DMS 273 treated with DMSO at 0.1 percent for 48 hours (cell line): ENCODE measurements around the gene TOP1.
A peak's percentile ranks its signal among the peaks of the same experiment; 100 is the strongest.
"Not testable (repeated sequence)": the region's sequence is repeated elsewhere in the genome, so short reads cannot be mapped to it uniquely, and the experiment has no call there.

Source experiments
- DNase-seq: peaks from one replicate; lab custom pipeline; 2025; lab: John Stamatoyannopoulos, UW

The TOP1 gene

DNA sequence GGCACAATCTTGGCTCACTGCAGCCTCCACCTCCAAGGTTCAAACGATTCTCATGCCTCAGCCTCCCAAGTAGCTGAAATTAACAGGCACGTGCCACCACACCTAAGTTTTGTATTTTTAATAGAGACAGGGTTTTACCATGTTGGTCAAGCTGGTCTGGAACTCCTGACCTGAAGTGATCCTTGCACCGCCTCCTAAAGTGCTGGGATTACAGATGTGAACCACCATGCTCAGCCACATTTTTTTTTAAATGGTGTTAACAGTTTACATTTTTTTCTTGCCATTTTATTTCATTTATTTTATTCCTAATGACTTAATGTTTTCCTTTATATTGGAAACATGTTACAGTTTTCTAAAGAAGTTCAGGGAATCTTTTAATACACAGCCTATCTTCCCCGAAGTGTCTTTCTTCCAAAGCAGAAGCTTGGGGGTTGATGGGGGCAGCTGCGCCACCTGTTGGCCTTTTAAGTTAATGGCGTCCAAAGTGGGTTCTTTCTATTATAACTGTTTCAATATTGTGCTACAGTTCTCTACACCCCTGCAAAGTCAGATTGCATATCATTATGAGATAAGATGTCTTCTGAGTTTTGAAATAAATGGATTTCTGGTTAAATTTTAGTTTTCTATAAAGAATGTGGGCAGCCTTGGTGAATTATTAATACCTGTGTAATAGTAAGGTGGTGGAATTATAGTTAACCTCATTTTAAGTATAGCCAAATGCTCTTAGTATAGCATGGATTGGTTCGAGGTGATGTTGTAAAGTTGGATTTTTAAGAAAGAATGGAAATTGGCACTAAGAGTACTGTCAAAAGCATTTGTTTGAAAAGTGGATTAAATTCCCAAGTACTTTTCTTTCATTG is 66.7 kb downstream of the TOP1 start:
- DNase-seq: peak; percentile 5

DNA sequence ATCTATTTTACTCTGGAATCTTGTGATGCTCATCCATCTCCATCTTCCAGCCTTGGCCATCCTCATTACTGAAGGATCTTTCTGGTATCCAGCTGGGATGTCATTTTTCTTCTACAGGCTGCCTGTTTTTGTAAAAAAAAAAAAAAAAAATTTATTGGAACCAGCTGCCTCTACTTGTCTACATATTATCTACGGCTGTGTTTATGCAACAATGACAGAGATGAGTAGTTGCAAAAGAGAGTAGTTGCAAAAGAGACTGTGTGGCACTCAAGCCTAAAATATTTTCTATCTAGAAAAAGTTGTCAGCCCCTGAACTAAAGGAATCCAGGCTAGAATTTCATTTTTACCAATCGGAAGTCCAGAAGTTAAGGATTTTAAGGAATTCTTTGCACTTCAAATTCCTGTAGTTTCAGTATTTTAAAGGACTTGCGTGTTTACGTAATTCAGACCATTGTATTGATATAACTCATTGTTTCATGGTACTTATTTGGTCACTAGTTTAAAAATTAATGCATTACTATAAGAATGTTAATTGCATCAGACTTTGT is 70.2 kb downstream of the TOP1 start:
- no peak for DNase-seq

DNA sequence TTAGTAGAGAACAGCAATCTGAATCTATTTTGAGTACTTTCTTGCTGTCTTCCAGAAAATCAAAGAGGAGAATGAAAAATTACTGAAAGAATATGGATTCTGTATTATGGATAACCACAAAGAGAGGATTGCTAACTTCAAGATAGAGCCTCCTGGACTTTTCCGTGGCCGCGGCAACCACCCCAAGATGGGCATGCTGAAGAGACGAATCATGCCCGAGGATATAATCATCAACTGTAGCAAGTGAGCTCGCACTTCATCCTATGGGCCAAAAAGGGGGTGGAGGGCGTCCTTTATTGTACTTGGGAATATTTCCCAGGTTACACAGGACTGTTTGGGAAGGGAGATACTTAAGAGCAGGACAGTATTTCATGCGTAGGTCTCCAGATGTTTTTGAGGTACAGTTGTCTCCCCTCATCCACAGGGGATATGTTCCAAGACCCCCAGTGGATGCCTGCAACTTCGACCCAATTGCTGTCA is 71.4 kb downstream of the TOP1 start:
- no peak for DNase-seq

DNA sequence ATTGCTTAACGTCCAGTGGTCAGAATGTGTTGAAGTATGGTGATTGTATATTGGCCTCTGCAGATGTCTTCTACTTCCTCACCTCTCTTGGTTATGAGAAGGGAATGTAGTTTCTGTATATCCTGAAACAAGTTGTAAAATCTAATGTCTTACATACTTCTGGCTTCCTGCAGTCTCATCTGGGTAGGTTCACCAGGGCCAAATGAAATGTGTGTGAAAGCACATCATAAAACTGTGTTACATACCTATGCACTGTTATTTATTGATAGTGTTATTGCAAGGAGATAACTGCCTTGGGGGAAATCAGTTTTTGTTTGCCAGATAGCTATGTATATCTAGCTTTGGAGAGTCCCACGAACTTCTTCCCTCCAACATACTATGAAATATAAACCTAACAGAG is 73.0 kb downstream of the TOP1 start:
- DNase-seq: no peak

DNA sequence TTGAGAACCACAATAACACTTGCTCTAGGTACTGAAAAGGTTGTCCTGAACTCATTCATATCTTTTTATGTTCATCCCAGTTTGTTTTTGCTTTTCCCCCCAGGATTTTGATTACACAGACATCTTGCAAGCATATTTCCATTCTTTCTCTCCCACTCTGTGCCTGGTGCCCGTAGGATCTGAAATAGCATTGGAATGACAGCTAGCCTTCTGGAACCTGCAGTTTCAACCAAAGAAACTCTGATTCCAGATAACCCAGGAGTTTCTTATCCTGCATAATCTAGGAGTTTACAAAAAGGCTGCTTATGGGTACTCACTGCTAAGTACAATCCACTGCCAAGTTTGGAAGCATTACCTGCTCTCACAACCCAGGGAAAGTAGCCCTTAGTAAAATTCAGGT is 79.9 kb downstream of the TOP1 start:
- no peak for DNase-seq

DNA sequence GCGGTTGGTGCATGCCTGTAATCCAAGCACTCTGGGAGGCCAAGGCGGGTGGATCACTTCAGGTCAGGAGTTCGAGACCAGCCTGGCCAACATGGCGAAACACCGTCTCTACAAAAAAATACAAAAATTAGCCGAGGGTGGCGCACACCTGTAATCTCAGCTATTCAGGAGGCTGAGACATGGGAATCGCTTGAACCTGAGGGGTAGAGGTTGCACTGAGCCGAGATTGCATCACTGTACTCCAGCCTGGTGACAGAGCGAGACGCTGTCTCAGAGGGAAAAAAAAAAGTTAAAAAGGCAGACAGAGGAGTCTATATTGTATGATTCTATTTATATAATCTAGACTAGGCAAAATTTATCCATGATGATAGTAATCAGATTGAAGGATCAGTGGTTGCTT is 81.4 kb downstream of the TOP1 start:
- DNase-seq: no peak

DNA sequence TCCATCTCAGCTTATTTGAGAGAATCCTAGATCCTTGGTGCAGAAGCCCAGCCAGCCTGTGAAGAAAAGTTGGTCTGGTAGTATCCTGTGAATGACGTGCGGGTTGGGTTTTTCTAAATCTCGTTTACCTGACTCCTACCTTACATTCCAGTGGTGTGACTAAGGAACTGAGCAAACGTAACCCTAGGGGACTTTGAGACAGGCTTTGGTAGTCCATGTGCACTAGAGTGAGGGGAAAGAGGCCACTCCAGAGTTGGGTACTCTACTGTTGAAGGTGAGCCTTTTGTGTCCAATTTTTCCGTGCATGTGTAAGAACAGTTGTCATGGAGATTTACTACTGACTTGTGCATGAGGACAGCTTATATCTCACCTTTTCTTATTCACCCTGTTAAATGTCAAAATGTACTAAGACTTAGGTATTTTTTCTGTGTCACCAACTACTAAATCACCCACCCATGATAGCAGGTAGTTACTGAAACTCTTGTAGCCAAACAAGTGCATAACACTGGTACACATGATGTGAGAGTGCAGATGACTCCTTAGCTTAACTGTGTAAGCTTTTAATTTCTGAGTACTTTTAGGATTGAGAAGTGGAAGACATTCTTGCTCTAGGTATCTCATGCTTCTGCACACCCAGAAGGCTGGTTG is 82.4 kb downstream of the TOP1 start:
- DNase-seq: no peak

DNA sequence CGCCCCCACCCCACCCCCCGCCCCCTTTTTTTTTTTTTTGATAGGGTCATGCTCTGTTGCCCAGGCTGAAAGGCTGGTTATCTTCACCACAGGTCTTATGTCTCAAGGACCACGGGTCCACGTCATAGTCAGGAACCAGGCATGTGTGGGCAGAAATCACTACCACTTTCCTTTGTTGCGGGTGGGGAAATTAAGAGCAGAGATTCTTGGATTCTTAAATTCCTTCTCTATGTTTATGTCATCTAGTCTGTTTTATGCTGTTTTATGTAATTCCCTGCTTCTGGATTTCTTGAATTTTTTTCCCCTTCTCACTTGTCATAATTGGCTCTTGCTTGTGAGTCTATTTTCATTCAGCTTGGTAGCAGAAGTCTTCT is 82.9 kb downstream of the TOP1 start:
- DNase-seq: no peak

DNA sequence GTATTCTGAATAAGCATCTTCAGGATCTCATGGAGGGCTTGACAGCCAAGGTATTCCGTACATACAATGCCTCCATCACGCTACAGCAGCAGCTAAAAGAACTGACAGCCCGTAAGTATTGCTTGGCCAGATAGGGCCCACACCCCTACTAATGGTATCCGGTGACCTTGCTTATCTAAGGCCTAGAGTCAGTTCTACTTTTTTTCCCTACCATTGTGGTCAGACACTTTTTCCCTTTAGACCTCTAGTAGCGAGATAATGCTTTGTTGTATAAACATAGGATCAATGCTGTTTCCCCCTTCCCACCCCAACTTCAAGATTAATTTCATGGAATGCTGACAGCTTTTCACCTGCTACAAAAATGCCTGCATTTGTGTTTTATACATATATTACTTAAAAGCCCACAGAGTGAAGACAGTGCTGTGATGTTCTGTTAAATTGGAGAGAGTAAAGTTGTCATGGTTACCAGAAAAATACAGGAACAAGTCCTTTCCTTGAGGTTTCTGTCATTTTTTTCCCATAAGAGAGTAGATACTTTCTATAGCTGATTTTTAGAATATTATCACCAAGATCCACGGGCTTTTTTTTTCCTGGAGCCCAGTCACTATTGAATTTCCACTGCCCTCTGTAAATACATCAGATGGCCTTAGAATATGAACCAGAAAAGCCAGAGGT is 87.8 kb downstream of the TOP1 start:
- no peak for DNase-seq

DNA sequence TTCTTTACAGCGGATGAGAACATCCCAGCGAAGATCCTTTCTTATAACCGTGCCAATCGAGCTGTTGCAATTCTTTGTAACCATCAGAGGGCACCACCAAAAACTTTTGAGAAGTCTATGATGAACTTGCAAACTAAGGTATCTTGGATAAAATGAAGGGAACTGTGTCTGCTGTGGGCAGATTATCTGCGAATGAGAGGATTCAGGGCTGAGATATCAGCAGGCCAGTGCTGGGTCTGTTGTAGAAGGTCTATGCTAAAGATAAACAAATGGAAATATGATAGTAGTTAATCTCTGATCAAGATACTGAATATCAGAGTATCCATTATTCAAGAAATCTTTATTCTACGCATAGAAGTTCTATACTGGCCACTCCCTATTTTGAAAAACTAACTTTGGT is 89.5 kb downstream of the TOP1 start:
- not testable (repeated sequence) for DNase-seq

DNA sequence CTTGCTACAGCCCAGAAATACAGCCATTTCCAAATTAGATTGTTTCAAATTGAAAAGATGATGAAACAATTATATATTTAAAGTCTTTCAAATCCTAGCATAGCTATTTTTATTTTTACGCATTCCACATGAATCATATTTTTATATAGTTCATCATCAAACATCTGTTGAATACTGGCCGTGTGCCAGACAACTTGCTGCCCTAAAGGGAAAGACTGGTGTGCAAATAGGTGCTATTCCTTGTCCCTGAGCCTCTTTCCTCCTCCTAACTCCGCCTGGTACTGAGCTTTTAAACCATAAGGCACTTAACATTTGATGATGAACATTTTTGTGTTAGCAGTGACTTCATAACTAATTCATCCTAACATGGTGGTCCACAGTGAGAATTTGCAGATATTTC is 90.0 kb downstream of the TOP1 start:
- DNase-seq: no peak

DNA sequence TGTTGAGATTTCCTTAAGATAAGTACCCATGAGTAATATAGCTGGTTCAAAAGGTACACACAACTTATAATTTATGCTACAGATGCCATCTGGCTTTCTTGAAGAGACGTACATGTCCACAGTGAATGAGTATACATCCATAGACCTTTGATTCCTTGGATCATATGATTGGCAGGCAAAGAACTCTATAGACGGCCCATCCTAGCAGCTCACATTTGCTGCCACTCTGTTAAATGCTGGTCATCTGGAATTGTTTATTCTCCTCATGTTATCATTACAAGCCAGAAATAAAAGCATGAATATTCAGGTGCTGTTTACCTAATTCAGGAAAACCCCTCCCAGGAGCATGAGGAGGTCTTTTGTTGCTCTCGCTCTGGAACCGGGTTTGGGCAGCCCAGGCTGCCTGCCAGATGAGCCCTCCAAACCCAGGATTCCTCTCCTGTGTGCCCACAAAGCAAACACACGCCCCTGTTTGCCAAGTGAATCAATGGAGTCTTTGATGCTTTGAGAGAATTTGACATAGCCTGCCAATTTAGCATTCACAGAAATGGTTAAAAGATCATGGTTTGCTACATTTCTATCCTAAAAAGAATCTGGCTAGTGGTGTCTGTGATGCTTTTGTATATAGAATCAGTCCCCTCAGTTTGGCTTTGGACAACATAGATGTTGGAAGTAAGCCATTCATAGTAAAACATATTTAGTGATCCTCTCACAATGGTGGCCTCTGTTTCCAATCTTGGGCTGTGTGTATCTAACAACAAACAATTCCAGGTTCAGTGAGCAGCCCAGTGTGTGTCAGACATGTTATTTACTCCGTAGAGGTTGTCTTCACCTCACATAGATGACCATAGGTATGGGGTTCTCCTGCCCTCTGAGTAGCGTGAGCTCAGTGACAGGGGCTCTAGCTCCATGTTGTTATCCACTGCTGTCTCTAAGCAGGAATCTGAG is 91.3 kb downstream of the TOP1 start:
- DNase-seq: no peak

DNA sequence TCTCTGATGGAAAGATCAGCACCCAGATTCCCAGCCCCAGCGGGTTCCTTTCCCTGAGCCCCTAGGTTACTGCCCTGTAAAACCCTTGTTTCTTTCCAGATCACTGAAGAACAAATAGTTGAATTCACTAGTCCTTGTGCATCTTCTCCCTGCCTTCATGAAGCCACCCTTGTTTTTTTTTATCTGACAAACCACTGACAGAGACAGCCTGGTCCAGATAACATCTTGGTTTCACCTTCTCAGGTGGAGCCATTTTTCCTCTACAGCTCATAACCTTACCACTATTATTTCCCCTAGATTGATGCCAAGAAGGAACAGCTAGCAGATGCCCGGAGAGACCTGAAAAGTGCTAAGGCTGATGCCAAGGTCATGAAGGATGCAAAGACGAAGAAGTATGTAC is 92.8 kb downstream of the TOP1 start:
- no peak for DNase-seq

DNA sequence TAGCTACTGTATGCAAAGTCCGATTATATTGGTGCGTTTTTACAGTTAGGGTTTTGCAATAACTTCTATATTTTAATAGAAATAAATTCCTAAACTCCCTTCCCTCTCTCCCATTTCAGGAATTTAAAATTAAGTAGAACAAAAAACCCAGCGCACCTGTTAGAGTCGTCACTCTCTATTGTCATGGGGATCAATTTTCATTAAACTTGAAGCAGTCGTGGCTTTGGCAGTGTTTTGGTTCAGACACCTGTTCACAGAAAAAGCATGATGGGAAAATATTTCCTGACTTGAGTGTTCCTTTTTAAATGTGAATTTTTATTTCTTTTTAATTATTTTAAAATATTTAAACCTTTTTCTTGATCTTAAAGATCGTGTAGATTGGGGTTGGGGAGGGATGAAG is 95.0 kb downstream of the TOP1 start:
- DNase-seq: no peak

DNA sequence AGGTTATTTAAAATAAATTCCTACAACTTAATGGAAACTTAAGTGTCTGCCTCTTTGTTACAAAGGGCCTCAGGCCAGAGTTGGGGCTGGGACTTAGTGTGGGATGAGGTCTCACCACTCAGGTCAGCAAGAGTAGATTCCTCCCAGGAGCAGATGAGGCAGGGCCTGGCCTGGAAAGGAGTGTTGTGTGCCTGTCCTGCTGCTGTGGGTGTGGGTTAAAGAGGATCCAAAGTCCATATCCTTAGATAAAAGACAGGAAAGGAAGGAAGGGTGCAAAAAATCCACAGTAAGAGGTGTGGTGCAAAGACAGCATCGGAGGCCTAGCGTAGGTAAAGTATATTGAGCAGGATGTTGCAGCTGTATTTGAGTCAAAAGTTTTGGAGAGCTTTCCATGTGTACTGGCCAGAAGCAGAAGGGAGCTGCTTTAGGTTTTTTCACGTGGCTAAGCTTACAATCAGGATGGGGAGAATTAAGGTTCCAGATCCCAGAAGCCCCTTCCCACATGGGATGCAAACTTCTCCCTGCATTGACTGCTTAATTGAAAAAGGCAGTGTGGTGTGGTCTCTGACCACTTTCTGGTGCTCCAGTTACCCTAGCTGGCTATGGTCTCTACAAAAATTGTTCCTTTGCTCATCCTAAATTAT is 96.0 kb downstream of the TOP1 start:
- DNase-seq: no peak

DNA sequence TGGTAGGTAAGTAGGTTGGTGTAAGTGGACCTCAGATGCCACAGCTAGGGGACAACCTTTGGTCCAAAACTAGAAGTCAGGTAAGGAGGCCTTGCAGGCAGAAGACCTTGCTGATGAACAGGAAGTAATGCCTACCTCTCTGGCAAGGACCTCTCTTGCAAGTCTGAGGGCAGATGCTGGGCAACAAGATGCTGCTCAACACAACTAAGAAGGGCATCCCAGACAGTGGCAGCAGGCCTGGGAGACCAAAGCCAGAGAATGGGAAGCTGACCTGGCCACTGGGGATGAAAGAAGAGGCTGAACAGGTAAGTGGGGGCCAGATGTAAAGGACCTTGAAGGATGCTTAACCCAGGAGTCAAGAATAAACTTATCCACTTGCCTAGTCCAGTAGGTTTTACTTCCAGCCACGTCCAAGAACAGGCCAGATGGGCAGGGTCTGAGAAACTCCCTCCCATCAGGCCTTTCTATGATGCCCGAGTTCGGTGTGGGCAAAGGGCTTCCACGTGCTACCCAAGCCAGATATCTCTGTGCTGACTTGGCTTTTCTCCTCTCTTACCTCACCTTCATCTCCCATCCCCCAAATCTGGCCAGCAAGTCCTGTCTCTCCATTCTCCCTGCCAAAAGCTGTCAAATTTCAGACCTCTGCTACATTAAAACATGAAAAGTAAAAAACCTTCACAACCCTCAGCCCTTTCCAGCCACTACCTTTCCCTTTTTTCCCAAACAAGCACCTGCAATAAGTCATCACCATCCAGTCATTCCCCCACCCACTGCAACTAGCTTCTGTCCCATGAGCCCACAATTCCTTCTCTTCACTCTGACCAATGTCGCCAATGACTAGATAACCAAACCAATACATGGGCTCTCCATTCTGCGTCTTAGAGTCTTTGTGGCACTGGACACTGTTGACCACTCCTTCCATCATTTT is 97.2 kb downstream of the TOP1 start:
- DNase-seq: no peak

DNA sequence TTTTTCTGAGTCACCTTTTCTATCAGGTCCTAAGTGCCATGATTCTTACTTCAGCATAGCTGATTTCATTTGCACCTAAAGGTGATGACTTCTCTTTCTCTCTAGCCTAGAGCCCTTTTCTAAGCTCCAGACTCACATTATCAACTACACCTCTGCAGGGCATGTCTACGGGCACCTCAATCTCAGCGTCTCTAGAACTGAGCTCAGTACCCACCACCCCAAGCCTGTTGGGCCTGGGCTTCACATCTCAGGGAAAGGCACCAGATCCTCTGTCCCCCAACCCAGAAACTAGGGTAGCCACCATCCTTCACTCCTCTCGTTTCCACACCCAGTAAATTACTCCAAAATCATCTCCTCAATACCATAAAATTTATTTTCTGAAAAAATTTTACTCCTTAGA is 98.1 kb downstream of the TOP1 start:
- DNase-seq: no peak

DNA sequence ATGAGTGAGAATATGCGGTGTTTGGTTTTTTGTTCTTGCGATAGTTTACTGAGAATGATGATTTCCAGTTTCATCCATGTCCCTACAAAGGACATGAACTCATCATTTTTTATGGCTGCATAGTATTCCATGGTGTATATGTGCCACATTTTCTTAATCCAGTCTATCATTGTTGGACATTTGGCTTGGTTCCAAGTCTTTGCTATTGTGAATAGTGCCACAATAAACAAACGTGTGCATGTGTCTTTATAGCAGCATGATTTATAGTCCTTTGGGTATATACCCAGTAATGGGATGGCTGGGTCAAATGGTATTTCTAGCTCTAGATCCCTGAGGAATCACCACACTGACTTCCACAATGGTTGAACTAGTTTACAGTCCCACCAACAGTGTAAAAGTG is 99.7 kb downstream of the TOP1 start:
- DNase-seq: not testable (repeated sequence)

DNA sequence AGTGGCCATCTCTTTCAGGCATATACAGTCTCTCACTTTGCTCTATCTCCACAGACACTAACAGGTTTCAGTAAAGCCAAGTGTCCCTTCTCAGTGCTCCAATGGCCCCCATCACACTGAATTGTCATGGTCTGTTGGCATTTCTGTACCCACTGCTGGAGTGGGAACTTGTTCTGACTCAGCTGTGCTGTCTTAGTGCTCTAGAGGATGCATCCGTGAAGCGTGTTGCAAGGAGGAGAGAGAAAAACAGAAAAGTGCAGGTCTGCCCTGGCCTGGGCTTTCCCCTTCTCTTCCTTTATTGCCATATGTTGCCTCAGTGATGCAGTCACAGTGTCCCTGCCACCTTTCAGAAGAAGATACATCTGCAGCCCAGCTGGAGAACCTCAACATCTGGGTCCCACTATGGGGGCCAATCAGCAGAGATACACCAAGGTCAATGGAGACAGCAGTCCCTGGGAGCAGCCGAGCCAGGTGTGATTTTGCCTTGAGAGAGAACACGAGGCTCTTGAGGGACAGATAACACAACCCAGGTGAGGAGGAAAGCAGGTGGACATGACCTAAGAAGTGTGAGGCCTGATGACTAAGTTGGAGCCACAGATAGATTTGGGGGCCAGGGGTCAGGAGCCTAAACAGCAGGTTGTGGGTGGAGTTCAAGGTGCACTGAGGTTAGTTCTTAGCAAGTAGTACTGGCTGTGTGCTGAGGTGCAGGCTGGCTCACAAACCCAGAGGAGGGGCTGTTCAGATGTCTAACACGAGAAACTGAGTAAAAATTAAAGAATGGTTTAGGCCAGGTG is 103.2 kb downstream of the TOP1 start:
- no peak for DNase-seq
